KMS-11 (cell line): ENCODE data around the gene ARHGEF19.
"Not testable (repeated sequence)": the region's sequence is repeated elsewhere in the genome, so short reads cannot be mapped to it uniquely, and the experiment has no call there.

Experiments
- H2AFZ ChIP-seq: fragments of 200-600 bp; sonication (generic); 2 replicates; pipeline ENCODE4 v1.6.1; 2016; ENCODE audit warnings: antibody characterized with exemption, mixed run types, low read depth
- H3K27ac ChIP-seq: fragments of 200-600 bp; sonication (generic); 2 replicates; pipeline ENCODE4 v1.6.1; 2016; ENCODE audit warnings: mild to moderate bottlenecking, mixed run types
- H3K27me3 ChIP-seq: fragments of 200-600 bp; sonication (generic); 2 replicates; pipeline ENCODE4 v1.6.1; 2017; ENCODE audit warnings: mild to moderate bottlenecking, low read depth, mixed run types, moderate library complexity; ENCODE audit not compliant: insufficient read depth
- H3K36me3 ChIP-seq: fragments of 200-600 bp; sonication (generic); 2 replicates; pipeline ENCODE4 v1.6.1; 2017; ENCODE audit warnings: mild to moderate bottlenecking, mixed run types; ENCODE audit not compliant: insufficient read depth
- H3K4me1 ChIP-seq: fragments of 200-600 bp; sonication (generic); 2 replicates; pipeline ENCODE4 v1.6.1; 2016; ENCODE audit warnings: mild to moderate bottlenecking, low read depth, mixed run types; ENCODE audit not compliant: poor library complexity, severe bottlenecking
- H3K4me2 ChIP-seq: fragments of 200-600 bp; sonication (generic); 2 replicates; pipeline ENCODE4 v1.7.0; 2016; ENCODE audit warnings: mild to moderate bottlenecking, mixed run types
- H3K4me3 ChIP-seq: fragments of 200-600 bp; sonication (generic); IDR thresholded peaks from 2 replicates; pipeline ENCODE4 v1.6.1; 2017; ENCODE audit warnings: low read depth, low read length, mixed read lengths; ENCODE audit not compliant: insufficient read depth
- H3K79me2 ChIP-seq: fragments of 200-600 bp; sonication (generic); 2 replicates; pipeline ENCODE4 v1.6.1; 2016; ENCODE audit warnings: low read depth, mixed run types; ENCODE audit not compliant: insufficient read depth
- H3K9ac ChIP-seq: fragments of 200-600 bp; sonication (generic); 2 replicates; pipeline ENCODE4 v1.6.1; 2016; ENCODE audit warnings: mild to moderate bottlenecking, mixed run types
- H4K20me1 ChIP-seq: fragments of 200-600 bp; sonication (generic); 2 replicates; pipeline ENCODE4 v1.6.1; 2016; ENCODE audit warnings: mild to moderate bottlenecking, mixed run types; ENCODE audit not compliant: insufficient read depth
- CTCF ChIP-seq: fragments of 200-600 bp; sonication (generic); conservative IDR thresholded peaks from 2 replicates; pipeline ENCODE4 v1.6.1; 2017; ENCODE audit warnings: low read depth, mild to moderate bottlenecking, antibody characterized with exemption, low read length, moderate library complexity, mixed read lengths

Gene ARHGEF19

GRCh38 chr1:16248603-16249516 is 36.4 kb upstream of the ARHGEF19 start:
- H3K4me2 ChIP-seq = peak overlapping the region; percentile 66
- no peak overlapping the region for H3K9ac ChIP-seq
- TF ChIP-seq CTCF = no peak

GRCh38 chr1:16248007-16248436 is 35.6 kb upstream of the ARHGEF19 start:
- no peaks in the 10 kb centered on the region for H3K36me3 ChIP-seq
- no peaks in the 10 kb centered on the region for H3K79me2 ChIP-seq
- no peaks in the 10 kb centered on the region for H3K27me3 ChIP-seq
- no peaks in the 10 kb centered on the region for H4K20me1 ChIP-seq
- no peak for TF ChIP-seq CTCF
- peaks cover 54% of the 10 kb centered on the region for H3K4me1 ChIP-seq
- no peak overlapping the region for H2AFZ ChIP-seq
- H3K27ac ChIP-seq = no peak overlapping the region
- H3K9ac ChIP-seq = no peak overlapping the region
- H3K4me3 ChIP-seq = no peak overlapping the region
- H3K4me2 ChIP-seq = peak overlapping the region; percentile 66; the same call in 1 of the 2 replicates

More at GRCh38 chr1:16248603-16249516, 36.4 kb upstream of the ARHGEF19 start:
- Histone ChIP-seq H3K27me3 (no peaks in the 10 kb centered on the region), H3K4me3 (peak overlapping the region; percentile 29), H3K36me3 (no peaks in the 10 kb centered on the region), H4K20me1 (no peaks in the 10 kb centered on the region), H2AFZ (no peak overlapping the region), H3K79me2 (no peaks in the 10 kb centered on the region), H3K4me1 (peaks cover 61% of the 10 kb centered on the region), H3K27ac (peak overlapping the region; percentile 21; the same call in 1 of the 2 replicates)

GRCh38 chr1:16247441-16247840 is 35.0 kb upstream of the ARHGEF19 start:
- Histone ChIP-seq H3K36me3 (no peaks in the 10 kb centered on the region), H2AFZ (no peak overlapping the region), H4K20me1 (no peaks in the 10 kb centered on the region), H3K4me3 (no peak overlapping the region), H3K4me2 (no peak overlapping the region), H3K27ac (no peak overlapping the region), H3K9ac (no peak overlapping the region), H3K79me2 (no peaks in the 10 kb centered on the region), H3K27me3 (no peaks in the 10 kb centered on the region), H3K4me1 (peaks cover 54% of the 10 kb centered on the region)
- TF ChIP-seq CTCF = no peak

- H3K4me1 ChIP-seq = peaks cover 54% of the 10 kb centered on the region
- H3K4me2 ChIP-seq = no peak overlapping the region
- H2AFZ ChIP-seq = no peak overlapping the region
- no peaks in the 10 kb centered on the region for H4K20me1 ChIP-seq
- no peaks in the 10 kb centered on the region for H3K27me3 ChIP-seq
- H3K36me3 ChIP-seq = no peaks in the 10 kb centered on the region
- H3K27ac ChIP-seq = no peak overlapping the region
- no peak overlapping the region for H3K4me3 ChIP-seq
- TF ChIP-seq CTCF = no peak
- H3K79me2 ChIP-seq = no peaks in the 10 kb centered on the region
- H3K9ac ChIP-seq = no peak overlapping the region
Observed at GRCh38 chr1:16246961-16247360, 34.5 kb upstream of the ARHGEF19 start.

- H3K36me3 ChIP-seq, H3K4me3 ChIP-seq, H3K27ac ChIP-seq, H2AFZ ChIP-seq, H3K27me3 ChIP-seq, H3K4me2 ChIP-seq, H3K9ac ChIP-seq, H4K20me1 ChIP-seq, H3K79me2 ChIP-seq: not testable (repeated sequence)
- peaks cover 48% of the 10 kb centered on the region for H3K4me1 ChIP-seq
Observed at GRCh38 chr1:16246239-16246638, 33.8 kb upstream of the ARHGEF19 start.
